ENCODE measurements around the gene TAB2. TPM values are rescaled to one million over a fixed set of nuclear protein-coding genes. Genes with fewer than 3 reads are reported as not detected.

The TAB2 gene
- total RNA-seq, 1 experiment from 2014 or later, result 52.2 TPM

DNA sequence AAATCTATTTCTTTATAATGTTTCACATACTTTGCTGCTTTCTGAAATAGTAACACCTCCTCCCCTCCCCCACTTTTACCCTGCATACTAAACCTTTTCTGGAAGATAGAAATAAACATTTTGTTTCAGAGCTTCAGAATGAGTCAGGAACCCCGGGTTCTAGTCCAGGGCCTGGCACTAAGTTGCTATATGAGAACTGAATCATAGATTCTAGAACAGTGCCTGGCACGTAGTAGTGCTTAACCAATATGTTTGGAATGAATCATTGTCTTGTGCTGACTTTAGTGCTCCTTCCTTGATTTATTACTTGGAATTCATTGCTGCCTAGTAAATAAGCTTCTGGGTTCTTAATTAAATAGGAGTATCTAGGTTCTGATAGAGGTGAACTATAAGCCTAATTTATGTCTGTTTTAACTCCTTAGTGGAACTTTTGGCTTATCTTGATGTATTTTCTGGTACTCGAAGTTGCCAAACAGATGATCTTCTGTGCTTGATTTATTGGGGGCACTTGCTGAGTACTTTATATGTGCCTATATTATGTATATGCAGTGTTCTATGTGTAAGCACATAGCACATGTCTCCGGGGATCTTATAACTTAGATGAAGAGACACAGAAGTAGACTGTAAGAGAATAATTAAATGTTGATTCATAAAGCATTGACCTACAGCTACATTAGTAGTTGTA lies 18.6 kb downstream of the TAB2 start:
- intact Hi-C loops (cut with micrococcal nuclease; ENCODE audit: unreplicated experiment), result no loop called here
- peaks cover 46% of the 10 kb centered on the region for H3K4me1 ChIP-seq (ENCODE audit: insufficient read depth, low read length, poor library complexity, severe bottlenecking)
- BruUV-seq (replicated peaks), result no TSS peak
- TF ChIP-seq, protein P1, sequence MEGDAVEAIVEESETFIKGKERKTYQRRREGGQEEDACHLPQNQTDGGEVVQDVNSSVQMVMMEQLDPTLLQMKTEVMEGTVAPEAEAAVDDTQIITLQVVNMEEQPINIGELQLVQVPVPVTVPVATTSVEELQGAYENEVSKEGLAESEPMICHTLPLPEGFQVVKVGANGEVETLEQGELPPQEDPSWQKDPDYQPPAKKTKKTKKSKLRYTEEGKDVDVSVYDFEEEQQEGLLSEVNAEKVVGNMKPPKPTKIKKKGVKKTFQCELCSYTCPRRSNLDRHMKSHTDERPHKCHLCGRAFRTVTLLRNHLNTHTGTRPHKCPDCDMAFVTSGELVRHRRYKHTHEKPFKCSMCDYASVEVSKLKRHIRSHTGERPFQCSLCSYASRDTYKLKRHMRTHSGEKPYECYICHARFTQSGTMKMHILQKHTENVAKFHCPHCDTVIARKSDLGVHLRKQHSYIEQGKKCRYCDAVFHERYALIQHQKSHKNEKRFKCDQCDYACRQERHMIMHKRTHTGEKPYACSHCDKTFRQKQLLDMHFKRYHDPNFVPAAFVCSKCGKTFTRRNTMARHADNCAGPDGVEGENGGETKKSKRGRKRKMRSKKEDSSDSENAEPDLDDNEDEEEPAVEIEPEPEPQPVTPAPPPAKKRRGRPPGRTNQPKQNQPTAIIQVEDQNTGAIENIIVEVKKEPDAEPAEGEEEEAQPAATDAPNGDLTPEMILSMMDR (conservative IDR thresholded peaks at IDR 0.05; ENCODE audit: low read depth, low read length), result no peak
- no peak for TF ChIP-seq EZH2 (IDR thresholded peaks at IDR 0.05; ENCODE audit: borderline replicate concordance, low read depth, low read length, poor library complexity, severe bottlenecking)
- no peaks in the 10 kb centered on the region for H3K36me3 ChIP-seq (ENCODE audit: insufficient read depth, low read length, poor library complexity, severe bottlenecking)
- CTCF ChIA-PET, result no interaction called here
- H3K27me3 ChIP-seq (replicated peaks; ENCODE audit: insufficient read depth, low read depth, low read length, poor library complexity), result no peaks in the 10 kb centered on the region
- POLR2A ChIA-PET (ENCODE audit: low non-redundant PET), result no interaction called here
- DNase-seq (ENCODE audit: low spot score), result peak; percentile 22
- no peaks in the 10 kb centered on the region for H3K9me3 ChIP-seq (ENCODE audit: low read depth, low read length, poor library complexity, severe bottlenecking)
- H3K4me3 ChIP-seq (ENCODE audit: low read depth, low read length, poor library complexity, severe bottlenecking), result no peak overlapping the region
- no peak overlapping the region for H3K27ac ChIP-seq (ENCODE audit: low read depth, low read length, poor library complexity, severe bottlenecking)

DNA sequence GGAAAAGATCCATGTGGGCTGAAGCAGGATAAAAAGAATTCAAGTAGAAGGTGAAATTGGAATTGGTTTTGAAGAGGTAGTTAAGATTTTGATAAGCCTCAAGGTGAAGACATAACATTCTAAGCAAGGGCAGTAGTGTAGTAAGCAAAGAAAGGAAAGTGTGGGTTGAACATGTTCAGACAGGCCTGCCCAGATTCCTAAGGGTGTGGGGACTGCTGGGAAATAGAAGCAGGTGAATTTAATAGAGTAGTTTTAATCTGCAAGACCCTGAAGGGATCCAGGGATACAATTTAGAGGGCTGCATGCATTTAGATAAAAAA lies 19.1 kb downstream of the TAB2 start:
- no TSS peak for BruUV-seq (replicated peaks)
- ChIA-PET POLR2A (ENCODE audit: low non-redundant PET) (no interaction called here), CTCF (no interaction called here)
- Histone ChIP-seq H3K4me3 (ENCODE audit: low read depth, low read length, poor library complexity, severe bottlenecking) (no peak overlapping the region), H3K9me3 (ENCODE audit: low read depth, low read length, poor library complexity, severe bottlenecking) (no peaks in the 10 kb centered on the region), H3K36me3 (ENCODE audit: insufficient read depth, low read length, poor library complexity, severe bottlenecking) (no peaks in the 10 kb centered on the region), H3K27ac (ENCODE audit: low read depth, low read length, poor library complexity, severe bottlenecking) (no peak overlapping the region), H3K4me1 (ENCODE audit: insufficient read depth, low read length, poor library complexity, severe bottlenecking) (peaks cover 46% of the 10 kb centered on the region), H3K27me3 (replicated peaks; ENCODE audit: insufficient read depth, low read depth, low read length, poor library complexity) (no peaks in the 10 kb centered on the region)
- DNase-seq (ENCODE audit: low spot score), result no peak
- intact Hi-C loops (cut with micrococcal nuclease; ENCODE audit: unreplicated experiment), result no loop called here
- TF ChIP-seq, protein P1 (conservative IDR thresholded peaks at IDR 0.05; ENCODE audit: low read depth, low read length), result no peak
- TF ChIP-seq EZH2 (IDR thresholded peaks at IDR 0.05; ENCODE audit: borderline replicate concordance, low read depth, low read length, poor library complexity, severe bottlenecking), result no peak

DNA sequence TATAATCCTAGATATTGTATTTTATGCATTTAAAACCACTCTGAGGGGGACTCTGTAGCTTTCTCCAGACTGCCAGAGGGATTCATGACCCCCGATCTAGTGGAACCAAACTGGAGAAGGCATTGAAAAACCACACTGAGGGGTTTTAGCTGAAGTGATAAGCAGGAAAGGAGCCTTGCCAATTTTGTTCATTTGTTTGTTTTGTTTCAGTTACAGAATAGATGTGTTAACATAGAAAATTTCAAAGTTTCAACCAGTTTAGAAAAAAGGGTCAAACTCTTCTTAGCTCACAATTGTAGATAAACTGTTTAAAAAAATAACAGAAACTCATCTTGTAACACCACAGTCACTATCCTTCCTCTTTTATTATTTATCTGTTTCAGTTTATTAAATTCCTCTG lies 19.8 kb downstream of the TAB2 start:
- H3K9me3 ChIP-seq (ENCODE audit: low read depth, low read length, poor library complexity, severe bottlenecking), result no peaks in the 10 kb centered on the region
- CTCF ChIA-PET, result no interaction called here
- POLR2A ChIA-PET (ENCODE audit: low non-redundant PET), result interaction anchor here (0.6 kb wide), 1 partner anchor 150 kb away, joined by 3 read pairs; no protein-coding TSS in a partner anchor
- TF ChIP-seq, protein P1 (conservative IDR thresholded peaks at IDR 0.05; ENCODE audit: low read depth, low read length), result no peak
- TF ChIP-seq EZH2 (IDR thresholded peaks at IDR 0.05; ENCODE audit: borderline replicate concordance, low read depth, low read length, poor library complexity, severe bottlenecking), result no peak
- no peak overlapping the region for H3K4me3 ChIP-seq (ENCODE audit: low read depth, low read length, poor library complexity, severe bottlenecking)
- DNase-seq (ENCODE audit: low spot score), result no peak
- intact Hi-C loops (cut with micrococcal nuclease; ENCODE audit: unreplicated experiment), result no loop called here
- no peaks in the 10 kb centered on the region for H3K27me3 ChIP-seq (replicated peaks; ENCODE audit: insufficient read depth, low read depth, low read length, poor library complexity)
- no peak overlapping the region for H3K27ac ChIP-seq (ENCODE audit: low read depth, low read length, poor library complexity, severe bottlenecking)
- BruUV-seq (replicated peaks), result no TSS peak
- H3K36me3 ChIP-seq (ENCODE audit: insufficient read depth, low read length, poor library complexity, severe bottlenecking), result no peaks in the 10 kb centered on the region
- H3K4me1 ChIP-seq (ENCODE audit: insufficient read depth, low read length, poor library complexity, severe bottlenecking), result peaks cover 45% of the 10 kb centered on the region

Measured in A673 (cell line).